Lower leg skin (tissue), 4 donors: Measurements from ENCODE around the gene NPR2. TPM values are rescaled to one million over a fixed set of nuclear protein-coding genes. Genes with fewer than 3 reads are reported as not detected.

Source experiments
- DNase-seq, 2 donors: peaks; one replicate each; pipeline ENCODE4 v3.0.0-alpha.2; 2019; ENCODE audit warnings: low spot score in 2 of 2
- H3K4me3 ChIP-seq: fragments of 200-600 bp; sonication (generic); 2 replicates; pipeline ENCODE4 v1.5.1; 2017; ENCODE audit warnings: mild to moderate bottlenecking, low read depth; ENCODE audit not compliant: poor library complexity, severe bottlenecking
- CTCF ChIP-seq, 3 donors: fragments of 450-650 bp; IDR thresholded peaks; one replicate each; pipeline ENCODE4 v1.5.1; 2016; ENCODE audit warnings: antibody characterized with exemption in 3 of 3, mild to moderate bottlenecking in 3 of 3, moderate library complexity in 2 of 3
- POLR2A ChIP-seq, 2 donors: fragments of 450-650 bp; IDR thresholded peaks; one replicate each; pipeline ENCODE4 v1.6.1; 2016 to 2017; ENCODE audit warnings: antibody characterized with exemption in 2 of 2, mild to moderate bottlenecking in 1 of 2, moderate library complexity in 1 of 2
- WGBS, 2 donors: methylation state at CpG; one replicate each; pipeline ENCODE4 v1.1.5; 2018; 5-methylcytosine and 5-hydroxymethylcytosine counted together
- intact Hi-C: fragments of 100-400 bp; cut with DNase I; formaldehyde crosslinking; loops from one replicate; pipeline ENCODE4 v1.15.0; 2023; ENCODE audit warnings: low total_unique reads
- total RNA-seq, 4 donors: library from RNA; depleted of rRNA; stranded (reverse); fragments of >200 nt; gene quantifications; one replicate each; pipeline ENCODE4 v1.1.0, GENCODE V29; 2016

The NPR2 gene
- total RNA-seq, 4 donors from 2014 or later: 12.2 to 20.4 (median 18.8) TPM

GRCh38 chr9:35858458-35858857 lies 67.1 kb downstream of the NPR2 start:
- DNase-seq: no peak
- H3K4me3 ChIP-seq: no peak overlapping the region
- intact Hi-C loops: no loop called here
- no peak for TF ChIP-seq CTCF (IDR thresholded peaks at IDR 0.05)
- no peak for TF ChIP-seq POLR2A (IDR thresholded peaks at IDR 0.05)
- 67 to 78% methylated on average over 5 of the region's 5 CpGs for WGBS, 2 donors

Other genes starting within 250 kb of the NPR2 start
- 10 to 100 TPM; 20.8 to 43.5 (median 33.0) TPM for gene TESK1, start 186.3 kb upstream of the NPR2 start, total RNA-seq
- 1 to 10 TPM; 1.2 to 5.6 (median 2.0) TPM for gene CD72, start 173.2 kb upstream of the NPR2 start, total RNA-seq
- not detected for gene SIT1, start 140.7 kb upstream of the NPR2 start, total RNA-seq
- gene RMRP, start 133.6 kb upstream of the NPR2 start, total RNA-seq: over 10,000 TPM in 1 of 4 donors, 1,000 to 10,000 TPM in 3; 1,358 to 15,269 (median 4,926) TPM
- 10 to 100 TPM; 15.1 to 30.5 (median 21.2) TPM for gene CCDC107, start 133.3 kb upstream of the NPR2 start, total RNA-seq
- gene ARHGEF39, start 126.4 kb upstream of the NPR2 start, total RNA-seq: 1 to 10 TPM in 2 of 4 donors, under 1 TPM in 2; 0.32 to 7.6 (median 0.86) TPM
- 10 to 100 TPM in 1 of 4 donors, 1 to 10 TPM in 2, under 1 TPM in 1; 0.25 to 22.2 (median 4.2) TPM for gene CA9, start 117.7 kb upstream of the NPR2 start, total RNA-seq
- 100 to 1,000 TPM in 1 of 4 donors, 10 to 100 TPM in 3; 36.3 to 190 (median 68.6) TPM for gene TPM2, start 101.7 kb upstream of the NPR2 start, total RNA-seq
- 100 to 1,000 TPM; 101 to 176 (median 155) TPM for gene TLN1, start 59.4 kb upstream of the NPR2 start, total RNA-seq
- gene CREB3, start 58.9 kb upstream of the NPR2 start, total RNA-seq: 10 to 100 TPM; 18.2 to 26.6 (median 20.5) TPM
- gene GBA2, start 42.4 kb upstream of the NPR2 start, total RNA-seq: 10 to 100 TPM; 53.7 to 83.3 (median 65.0) TPM
- 10 to 100 TPM; 17.1 to 26.4 (median 22.1) TPM for gene RGP1, start 42.3 kb upstream of the NPR2 start, total RNA-seq
- gene MSMP, start 37.3 kb upstream of the NPR2 start, total RNA-seq: 1 to 10 TPM in 1 of 4 donors, under 1 TPM in 1, not detected in 2; 0.55 to 2.8 TPM
- gene SPAG8, start 20.7 kb downstream of the NPR2 start, total RNA-seq: under 1 TPM in 2 of 4 donors, not detected in 2; 0.29 to 0.42 TPM
- gene HINT2, start 23.5 kb downstream of the NPR2 start, total RNA-seq: 10 to 100 TPM; 17.8 to 27.9 (median 19.9) TPM
- not detected for gene FAM221B, start 37.1 kb downstream of the NPR2 start, total RNA-seq
- 1 to 10 TPM; 2.2 to 8.4 (median 5.4) TPM for gene TMEM8B, start 37.6 kb downstream of the NPR2 start, total RNA-seq
- gene OR13J1, start 78.8 kb downstream of the NPR2 start, total RNA-seq: not detected
- 1 to 10 TPM; 1.1 to 5.7 (median 3.9) TPM for gene HRCT1, start 114.6 kb downstream of the NPR2 start, total RNA-seq
- 1 to 10 TPM in 2 of 4 donors, under 1 TPM in 2; 0.66 to 1.5 (median 0.95) TPM for gene SPAAR, start 117.9 kb downstream of the NPR2 start, total RNA-seq
- gene OR2S2, start 166.6 kb downstream of the NPR2 start, total RNA-seq: not detected
- 1 to 10 TPM; 2.1 to 9.7 (median 3.7) TPM for gene RECK, start 245.3 kb downstream of the NPR2 start, total RNA-seq